GM18867 (cell line): ENCODE results near the gene ITGBL1.
A peak's percentile ranks its signal among the peaks of the same experiment; 100 is the strongest.

ENCODE experiments used
- ATAC-seq: cut with Tn5 transposase; IDR thresholded peaks from one replicate; pipeline ENCODE4 v1.9.1; 2021; ENCODE audit warnings: mild to moderate bottlenecking, moderate library complexity; ENCODE audit not compliant: unreplicated experiment

ITGBL1 gene

DNA sequence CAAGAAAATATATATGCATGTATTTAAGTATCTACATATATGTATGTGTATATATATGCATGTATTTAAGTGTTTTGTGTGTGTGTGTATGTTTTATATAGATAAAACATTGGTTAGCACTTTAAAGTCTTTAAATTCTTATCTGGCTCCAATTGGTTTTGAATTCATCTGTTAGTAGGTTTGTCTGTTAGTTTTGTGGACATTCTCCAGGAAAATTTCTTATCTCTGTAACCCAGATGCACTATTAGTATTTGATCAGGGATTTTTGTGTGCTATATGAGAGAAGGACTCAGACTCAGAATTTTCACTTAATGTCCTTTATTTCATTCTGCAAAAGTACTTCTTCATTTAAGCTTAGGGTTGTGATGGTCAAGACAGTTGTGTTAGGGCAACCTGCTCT, 103.1 kb downstream of the ITGBL1 start:
- ATAC-seq, result no peak

DNA sequence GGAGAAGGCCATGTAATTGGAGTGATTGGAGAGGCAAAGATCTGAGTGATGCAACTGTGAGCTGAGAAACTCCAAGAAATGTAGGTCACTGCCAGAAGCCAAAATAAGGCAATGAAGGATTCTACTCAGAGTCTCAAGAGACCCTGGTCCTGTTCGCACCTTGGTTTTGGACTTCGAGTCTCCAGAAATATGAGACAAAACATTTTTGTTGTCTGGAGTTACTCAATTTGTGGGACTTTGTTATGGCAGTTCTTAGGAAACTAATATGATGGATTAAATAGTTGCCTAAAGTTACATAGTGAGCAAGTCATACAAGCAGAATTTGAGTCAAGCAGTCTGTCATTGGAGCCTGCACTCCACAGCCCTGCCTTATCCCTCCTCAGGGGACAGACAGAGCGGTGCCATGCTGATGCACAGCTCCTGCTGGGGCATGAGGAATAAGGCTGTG, 104.2 kb downstream of the ITGBL1 start:
- ATAC-seq, result no peak

DNA sequence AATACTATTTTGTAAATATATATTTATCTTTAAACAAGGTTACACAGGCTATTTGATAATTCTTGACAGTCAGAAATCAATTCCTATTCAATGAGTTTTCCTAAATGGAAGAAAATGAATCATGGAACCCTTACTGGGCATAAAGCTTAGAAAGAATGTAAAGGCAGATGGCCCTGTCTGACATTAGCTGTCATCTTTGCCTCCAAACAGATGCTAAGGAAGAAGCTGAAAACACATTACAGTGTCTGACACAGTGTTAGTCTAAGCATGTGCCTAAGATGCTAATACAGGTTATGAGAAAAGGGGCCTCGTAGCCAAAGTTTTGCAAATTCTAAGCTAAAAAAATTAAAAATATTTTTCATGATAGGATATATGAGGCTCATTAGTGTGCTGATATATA, 112.8 kb downstream of the ITGBL1 start:
- no peak for ATAC-seq

DNA sequence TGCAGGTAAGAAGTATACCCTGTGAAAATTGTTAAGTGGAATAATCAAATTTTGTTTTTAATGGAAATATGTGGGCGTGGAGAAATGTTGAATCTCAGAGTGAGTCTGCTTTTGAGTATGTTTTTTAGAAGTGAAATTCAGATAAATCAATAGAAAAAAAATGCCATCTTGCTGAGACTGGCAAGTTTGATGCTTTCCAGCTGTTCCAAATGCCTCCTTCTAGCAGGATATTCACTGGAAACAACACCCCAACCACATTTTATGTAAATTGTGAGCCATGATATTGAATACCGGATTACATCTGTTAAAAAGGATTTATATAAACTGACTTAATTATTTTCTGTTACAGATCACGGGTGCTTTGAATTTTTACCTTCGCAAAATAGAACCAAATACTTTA, 115.4 kb downstream of the ITGBL1 start:
- ATAC-seq, result no peak

DNA sequence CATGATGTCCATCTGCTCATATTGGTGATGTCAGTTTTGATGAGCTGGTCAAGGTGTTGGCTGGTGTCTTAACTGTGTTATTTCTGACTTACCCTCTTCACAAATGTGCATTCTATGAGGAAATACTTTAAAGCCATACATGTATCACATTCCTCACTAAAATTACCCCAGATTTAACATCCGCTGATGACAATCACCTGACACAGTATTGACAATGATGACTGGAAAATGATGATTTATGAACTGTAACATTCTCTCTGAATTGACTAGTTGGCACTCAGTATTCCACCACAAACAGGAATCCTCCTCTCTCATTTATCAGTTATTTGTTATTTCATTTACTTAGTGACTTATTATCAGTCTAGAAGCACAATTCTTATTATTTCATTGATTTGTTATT, 117.3 kb downstream of the ITGBL1 start:
- ATAC-seq, result no peak

DNA sequence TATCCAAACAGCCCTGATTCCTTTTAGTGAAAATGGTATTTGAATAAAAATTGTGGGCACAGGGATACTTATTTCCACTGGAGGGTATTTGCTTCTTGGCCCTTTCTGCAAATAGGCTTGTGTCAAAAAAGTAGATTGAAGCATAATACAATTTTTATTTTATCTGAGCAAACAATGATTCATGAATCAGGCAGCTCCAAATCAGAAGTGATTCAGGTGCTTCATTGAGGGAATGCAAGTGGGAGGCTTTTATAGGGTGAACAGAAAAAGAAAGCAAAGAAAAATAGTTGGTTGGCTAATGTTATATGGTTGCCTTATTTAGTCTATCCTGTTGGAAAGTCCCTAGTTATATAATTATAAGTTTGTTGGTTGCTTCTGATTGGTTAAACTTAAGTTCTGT, 117.9 kb downstream of the ITGBL1 start:
- ATAC-seq, result no peak

DNA sequence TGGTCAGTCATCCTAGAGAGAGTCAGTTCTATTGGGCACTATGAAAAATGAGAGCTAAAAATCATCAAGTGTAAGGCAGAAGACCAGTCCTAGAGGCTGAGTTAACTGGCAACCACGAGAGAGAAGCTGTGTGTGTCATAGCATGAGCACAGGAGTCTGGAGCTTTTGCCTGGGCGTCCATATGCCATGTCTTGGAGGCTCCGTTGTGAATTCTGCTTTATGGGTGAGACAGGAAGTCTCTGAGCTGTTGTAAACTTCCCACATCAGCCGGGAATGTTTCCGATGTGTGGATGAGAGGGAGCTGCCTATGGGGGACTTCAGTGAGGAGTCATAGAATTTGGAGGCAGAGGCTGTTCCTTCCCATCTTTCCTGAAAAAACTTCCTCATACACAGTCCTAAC, 120.0 kb downstream of the ITGBL1 start:
- no peak for ATAC-seq

DNA sequence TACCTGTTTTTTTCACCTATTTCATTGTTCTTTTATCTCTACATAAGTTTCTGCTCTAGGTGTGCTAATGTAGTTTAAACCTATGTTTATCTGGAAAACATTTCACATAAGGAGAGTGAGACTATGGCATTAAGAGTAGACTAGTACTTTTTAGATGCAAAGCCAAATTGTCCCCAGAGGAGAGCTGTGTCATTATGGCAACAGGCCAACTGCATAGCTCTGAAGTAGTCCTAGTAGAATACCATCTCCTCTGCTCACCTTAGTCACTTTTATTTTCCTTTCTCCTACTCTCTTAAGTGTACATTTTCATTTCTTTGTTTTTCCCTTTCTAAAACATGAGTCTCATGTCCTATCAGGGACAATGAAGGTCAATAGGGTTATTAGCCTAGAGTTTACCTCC, 123.1 kb downstream of the ITGBL1 start:
- ATAC-seq, result no peak

DNA sequence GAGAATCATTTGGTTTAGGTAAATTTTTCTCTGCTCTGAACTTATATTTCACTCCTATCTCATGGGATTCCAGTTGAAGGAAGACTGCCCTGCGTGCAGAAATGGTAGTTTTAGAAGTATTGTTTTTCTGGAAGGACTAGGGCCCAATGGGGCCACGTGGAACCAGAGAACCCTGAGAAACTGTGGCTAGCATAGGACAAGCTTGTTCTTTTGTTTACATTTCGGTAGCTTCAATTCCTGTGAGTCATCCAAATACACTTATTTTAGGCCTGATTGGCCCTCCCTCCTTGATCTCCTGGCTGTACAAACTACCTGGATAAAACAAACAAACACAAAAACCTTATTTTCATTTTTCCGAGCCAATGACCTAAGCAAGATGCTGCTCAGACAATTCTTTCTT, 124.0 kb downstream of the ITGBL1 start:
- no peak for ATAC-seq

DNA sequence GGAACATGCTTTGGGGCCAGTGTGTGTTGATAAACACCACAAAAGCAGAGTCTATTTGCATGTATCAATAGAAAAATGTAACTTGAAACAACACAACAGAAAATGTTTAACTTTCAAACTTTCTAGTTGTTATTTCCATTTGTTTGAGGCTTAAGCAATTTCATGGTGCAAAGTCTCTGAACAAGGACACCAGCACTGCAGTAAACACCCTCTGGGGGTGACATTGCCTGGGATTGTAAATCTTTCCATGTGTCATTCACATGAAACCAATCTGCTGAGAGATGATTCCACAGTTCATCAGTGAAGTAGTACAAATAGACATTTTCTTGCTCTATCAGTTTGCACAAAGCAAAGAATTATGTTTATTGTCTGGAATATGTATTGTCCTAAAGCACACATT, 124.5 kb downstream of the ITGBL1 start:
- no peak for ATAC-seq

DNA sequence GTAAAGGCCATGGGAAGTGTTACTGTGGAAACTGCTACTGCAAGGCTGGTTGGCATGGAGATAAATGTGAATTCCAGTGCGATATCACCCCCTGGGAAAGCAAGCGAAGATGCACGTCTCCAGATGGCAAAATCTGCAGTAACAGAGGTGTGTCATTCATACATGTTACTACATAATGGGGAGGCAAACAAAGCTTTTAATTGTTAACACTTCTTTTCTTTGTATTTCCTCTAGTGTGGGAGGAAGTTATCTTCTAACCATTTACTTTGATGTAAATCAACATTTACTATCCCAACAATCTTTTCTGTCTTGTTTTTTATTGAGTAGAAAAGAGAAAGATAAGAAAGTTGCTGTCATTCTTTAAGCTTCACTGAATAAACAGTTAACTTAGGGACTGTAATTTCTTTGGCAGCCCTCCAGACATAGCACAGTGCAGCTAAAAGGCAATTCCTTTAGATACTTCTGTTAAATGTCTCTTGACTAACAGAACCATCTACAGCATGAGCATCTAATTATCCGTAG, 126.9 kb downstream of the ITGBL1 start:
- ATAC-seq, result no peak

DNA sequence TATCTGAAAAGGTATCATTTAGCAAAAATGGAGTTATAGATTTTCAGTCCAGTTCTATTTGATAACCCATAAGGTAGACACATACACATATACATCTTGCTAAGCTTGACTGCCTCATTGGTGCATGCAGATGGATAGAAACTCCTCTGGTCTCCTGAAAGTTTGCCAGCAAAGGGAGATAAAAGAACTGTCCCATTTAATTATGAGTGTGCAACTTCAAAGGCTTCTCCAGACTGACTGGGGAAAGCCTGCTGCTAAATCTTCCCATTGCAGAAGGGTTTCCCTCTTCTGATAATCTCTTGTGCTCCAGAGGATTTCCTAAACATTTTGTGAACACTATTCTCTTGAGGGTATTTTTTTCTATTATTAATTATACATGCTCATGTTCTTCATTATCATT, 131.9 kb downstream of the ITGBL1 start:
- no peak for ATAC-seq

DNA sequence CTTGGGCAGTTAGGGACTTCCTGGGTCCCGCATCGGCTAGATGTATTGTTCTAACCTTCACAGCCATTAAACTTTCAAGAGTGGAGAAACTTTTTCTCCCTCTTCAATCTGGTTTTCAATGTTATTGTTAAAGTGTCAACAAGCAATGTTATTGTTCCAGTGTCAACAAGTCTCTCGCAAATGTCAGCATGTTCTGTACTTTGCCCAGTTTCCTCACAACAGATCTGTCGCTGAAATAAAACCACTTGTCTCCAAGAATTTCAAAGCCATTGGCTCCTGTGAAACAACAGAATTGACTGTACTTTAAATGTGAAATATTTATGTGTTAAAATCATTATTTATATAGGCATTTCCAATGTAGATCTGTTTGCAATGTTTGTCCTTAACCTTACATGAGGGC, 138.0 kb downstream of the ITGBL1 start:
- no peak for ATAC-seq

DNA sequence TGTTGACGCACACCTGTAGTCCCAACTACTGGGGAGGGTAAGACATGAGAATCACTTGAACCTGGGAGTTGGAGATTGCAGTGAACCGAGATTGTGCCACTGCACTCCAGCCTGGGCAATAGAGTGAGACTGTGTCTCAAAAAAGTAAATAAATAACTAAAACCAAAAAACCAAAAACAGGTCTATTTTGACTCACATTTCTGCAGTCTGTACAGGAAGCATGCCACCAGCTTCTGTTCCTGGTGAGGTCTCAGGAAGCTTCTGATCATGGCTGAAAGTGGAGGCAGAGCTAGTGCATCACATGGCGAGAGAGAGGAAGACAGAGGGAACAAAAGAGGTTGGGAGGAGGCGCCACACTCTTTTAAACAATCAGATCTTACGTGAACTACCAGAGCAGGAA, 142.5 kb downstream of the ITGBL1 start:
- no peak for ATAC-seq

DNA sequence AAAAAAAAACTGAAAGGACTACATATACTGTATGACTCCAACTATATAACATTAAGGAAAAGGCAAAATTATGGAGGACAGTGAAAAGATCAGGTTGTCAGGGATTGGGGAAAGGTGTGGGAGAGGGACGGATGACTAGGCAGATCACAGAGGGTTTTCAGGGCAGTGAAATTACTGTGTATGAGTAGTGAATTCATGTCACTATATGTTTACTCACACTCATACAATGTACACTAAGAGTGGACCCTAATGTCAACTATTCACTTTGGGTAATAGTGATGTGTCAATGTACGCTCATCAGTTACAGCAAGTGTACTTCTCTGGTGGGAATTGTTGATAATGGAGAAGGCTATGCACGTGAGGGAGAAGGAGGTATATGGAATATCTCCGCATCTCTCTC, 144.3 kb downstream of the ITGBL1 start:
- ATAC-seq, result no peak

DNA sequence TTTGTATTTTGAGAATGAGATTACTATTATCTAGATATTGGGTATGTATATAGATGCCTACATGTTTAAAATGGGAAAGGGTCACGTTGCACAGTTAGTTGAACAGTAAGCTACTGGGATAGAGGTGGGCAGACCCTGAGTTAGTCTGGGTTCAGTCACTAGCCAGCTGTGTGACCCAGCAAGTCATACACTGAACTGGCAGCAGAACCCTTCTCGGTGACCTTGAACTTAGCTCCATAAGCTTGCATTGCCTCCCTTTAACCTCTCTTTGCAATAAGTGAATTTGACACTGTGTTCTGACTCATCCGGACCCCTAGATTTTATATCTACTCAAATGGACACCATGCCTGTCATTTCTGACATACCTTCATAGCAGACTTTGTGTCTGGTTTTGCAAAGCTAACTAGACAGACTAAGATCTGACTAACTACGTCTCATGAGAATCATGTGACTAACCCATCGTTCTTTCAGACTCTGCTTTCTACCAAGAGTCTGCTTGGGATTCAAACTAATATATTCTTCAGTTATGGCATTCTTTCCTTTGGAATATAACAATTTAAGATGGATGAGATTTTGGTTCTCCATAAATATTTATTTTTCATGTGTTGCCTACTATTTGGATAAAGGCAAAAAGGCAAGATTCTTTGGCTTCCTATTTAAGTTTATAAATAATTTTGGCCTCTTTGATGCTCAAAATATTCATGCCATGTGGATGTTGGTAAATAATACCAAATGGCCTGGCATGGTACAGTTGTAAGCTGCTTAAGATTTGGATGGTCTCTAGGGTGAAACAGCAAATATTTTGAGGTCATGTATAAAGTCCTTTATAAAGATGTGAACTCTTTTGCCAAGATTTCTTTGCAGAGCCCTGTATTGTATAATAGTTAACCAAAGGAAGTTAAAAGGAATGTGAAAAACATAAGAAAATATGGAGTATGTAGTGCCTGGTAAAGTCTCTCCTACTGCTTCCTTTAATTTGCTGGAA, 159.3 kb downstream of the ITGBL1 start:
- no peak for ATAC-seq

DNA sequence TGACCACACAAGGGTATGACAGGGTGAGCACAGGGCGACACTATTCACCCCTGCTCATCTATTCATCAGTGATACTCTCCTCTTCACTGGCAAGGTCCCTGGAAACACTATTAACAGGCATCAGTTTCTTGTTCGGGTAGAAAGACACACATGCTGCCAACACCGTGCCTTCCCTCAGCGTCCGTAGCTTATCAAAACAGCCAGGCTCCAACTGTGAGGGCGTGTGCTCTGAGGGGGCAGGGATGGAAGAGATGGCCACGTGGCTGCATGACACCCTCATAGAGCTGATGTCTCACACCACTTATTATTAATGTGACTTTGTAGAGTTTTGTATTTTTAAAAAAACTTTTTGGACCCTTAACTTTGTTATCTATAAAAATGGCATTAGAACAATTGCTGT, 160.3 kb downstream of the ITGBL1 start:
- ATAC-seq, result no peak

DNA sequence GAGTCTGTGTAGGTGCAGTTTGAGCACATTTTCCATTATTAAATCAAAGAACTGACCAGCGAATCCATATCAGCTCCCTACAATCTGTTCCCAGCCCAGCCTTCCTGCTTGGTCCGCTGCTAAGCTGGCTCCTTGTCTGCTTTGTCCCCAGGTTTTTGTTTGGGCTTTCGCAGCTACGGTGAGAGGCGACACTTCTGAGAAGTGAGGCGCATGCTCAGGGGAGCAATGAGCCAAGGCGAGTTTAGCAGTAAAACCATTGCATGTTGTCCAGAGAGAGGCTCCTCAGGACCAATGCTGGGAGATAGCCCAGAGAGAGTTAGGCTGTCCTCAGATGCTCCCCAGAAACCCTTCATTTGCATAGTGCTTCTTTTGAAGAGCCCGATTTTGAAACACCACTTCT, 162.0 kb downstream of the ITGBL1 start:
- no peak for ATAC-seq

DNA sequence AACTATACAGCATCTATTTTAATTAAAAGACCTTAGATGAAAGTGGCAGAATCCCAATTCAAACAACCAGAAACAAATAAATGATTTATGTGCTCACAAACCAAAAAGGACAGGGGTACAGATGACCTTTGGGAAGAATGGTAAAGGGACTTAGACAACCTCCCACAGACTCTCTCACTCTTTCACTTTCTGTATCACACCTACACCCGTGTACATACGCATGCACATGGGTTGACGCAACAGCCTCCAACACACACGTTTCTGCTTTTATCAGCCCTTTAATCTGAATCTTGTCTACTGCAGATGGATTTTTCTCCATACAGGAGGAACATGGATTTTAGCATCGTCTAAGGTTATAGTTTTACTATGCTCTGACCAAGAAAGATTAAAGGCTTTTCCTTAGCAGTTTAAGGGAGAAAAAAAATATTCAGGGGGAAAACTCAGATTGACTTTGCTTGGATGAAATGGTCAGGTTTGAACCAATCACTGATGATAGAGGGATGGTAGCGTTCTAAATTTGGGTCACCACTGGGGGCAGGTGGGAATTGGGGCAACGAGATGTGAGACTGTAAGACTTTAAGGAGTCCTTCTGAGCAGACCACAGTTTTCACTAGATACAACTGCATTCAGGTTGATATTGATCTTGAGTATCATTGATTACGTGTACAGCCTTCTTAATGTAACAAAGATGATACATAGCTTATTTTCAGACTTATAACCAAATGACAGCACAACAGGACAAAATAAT, 166.1 kb downstream of the ITGBL1 start:
- ATAC-seq, result peak; percentile 99

DNA sequence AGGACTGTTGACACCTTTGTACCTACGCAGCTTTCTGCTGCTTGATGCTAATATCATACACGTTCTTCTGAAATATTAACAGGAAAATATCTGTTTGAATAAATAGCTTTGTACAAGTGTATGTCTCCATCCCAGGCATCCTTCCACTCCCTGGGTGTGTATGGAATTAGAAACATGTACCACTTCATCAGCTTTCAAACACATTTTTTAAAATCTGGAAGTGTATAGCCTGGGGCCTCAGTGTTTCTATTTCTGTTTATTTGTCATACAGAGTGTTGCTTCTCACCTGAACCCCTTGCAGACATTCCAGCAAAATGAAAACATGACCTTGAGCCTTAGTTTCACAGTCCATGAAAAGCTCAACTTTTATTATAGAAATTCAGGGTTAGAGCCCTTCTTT, 168.6 kb downstream of the ITGBL1 start:
- ATAC-seq, result no peak

DNA sequence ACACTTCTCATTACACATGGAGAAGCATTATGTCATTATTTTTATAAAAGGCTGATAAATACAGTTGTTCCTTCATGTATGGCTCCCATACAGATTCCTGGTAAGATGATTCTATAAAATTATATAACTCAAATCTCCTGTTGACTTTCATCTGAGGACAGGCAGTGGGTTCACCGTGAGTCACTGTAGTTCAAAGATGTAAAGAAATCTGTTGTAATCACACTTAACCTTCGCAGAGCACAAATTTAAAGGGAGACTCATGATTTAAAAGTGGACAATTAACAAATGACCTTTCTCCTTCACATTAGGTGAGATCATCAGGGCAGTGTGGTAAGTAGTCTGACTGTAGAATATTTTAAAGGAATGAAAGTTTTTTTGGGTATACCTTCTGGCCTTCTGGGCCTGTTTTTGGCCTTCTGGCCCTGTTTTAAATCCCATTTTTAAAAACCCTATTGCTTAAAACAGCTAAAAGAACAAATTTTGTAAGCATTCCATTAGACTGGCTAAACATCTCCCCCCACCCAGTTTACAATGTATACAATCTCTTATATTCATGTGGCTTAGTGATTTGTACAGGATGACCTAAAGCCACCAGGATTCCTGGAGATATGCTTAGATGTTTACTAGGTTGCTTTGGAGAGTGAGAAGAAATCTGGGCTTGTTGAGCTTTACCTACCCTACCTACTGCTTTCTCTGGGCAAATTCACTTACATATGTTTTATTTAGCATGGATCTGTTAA, 171.2 kb downstream of the ITGBL1 start:
- ATAC-seq, result no peak
